OCI-LY1 (cell line): ENCODE results near the gene BRI3BP.

Source experiments
- H2AFZ ChIP-seq: fragments of 200-600 bp; sonication (generic), shearing (Covaris generic); 2 replicates; pipeline ENCODE4 v1.6.0; 2014; ENCODE audit warnings: antibody characterized with exemption, mild to moderate bottlenecking, low read length
- H3F3A ChIP-seq: fragments of 200-600 bp; sonication (generic), shearing (Covaris generic); 2 replicates; pipeline ENCODE4 v1.6.0; 2014; ENCODE audit warnings: mild to moderate bottlenecking, antibody characterized with exemption, low read length, moderate library complexity; ENCODE audit not compliant: insufficient read depth
- H3K27ac ChIP-seq: fragments of 200-600 bp; sonication (generic); 2 replicates; pipeline ENCODE4 v1.5.1; 2014; ENCODE audit warnings: low read length, mixed run types, mild to moderate bottlenecking, low read depth; ENCODE audit not compliant: poor library complexity, severe bottlenecking
- H3K27me3 ChIP-seq: fragments of 200-600 bp; sonication (generic); 2 replicates; pipeline ENCODE4 v1.6.0; 2014; ENCODE audit warnings: antibody characterized with exemption, mild to moderate bottlenecking, low read length, moderate library complexity; ENCODE audit not compliant: insufficient read depth
- H3K36me3 ChIP-seq: fragments of 200-600 bp; sonication (generic); 2 replicates; pipeline ENCODE4 v1.6.1; 2014; ENCODE audit warnings: mild to moderate bottlenecking, antibody characterized with exemption, low read length, moderate library complexity, mixed read lengths; ENCODE audit not compliant: insufficient read depth
- H3K4me1 ChIP-seq: fragments of 200-600 bp; sonication (generic); 2 replicates; pipeline ENCODE4 v1.5.1; 2014; ENCODE audit warnings: mild to moderate bottlenecking, low read length, moderate library complexity; ENCODE audit not compliant: insufficient read depth, severe bottlenecking
- H3K4me2 ChIP-seq: fragments of 200-600 bp; sonication (generic), shearing (Covaris generic); 2 replicates; pipeline ENCODE4 v1.6.1; 2014; ENCODE audit warnings: low read length
- H3K4me3 ChIP-seq: fragments of 200-600 bp; sonication (generic); 2 replicates; pipeline ENCODE4 v1.5.1; 2014; ENCODE audit warnings: low read length, low read depth, mild to moderate bottlenecking, mixed read lengths; ENCODE audit not compliant: poor library complexity, severe bottlenecking
- H3K79me2 ChIP-seq: fragments of 200-600 bp; shearing (Covaris generic); 2 replicates; pipeline ENCODE4 v1.6.1; 2016; ENCODE audit warnings: mixed run types, low read length, mixed read lengths; ENCODE audit not compliant: insufficient read depth
- H3K9ac ChIP-seq: fragments of 200-600 bp; sonication (generic), shearing (Covaris generic); 2 replicates; pipeline ENCODE4 v1.6.1; 2014; ENCODE audit warnings: mild to moderate bottlenecking, low read length, mixed read lengths
- H3K9me2 ChIP-seq: fragments of 200-600 bp; sonication (generic), shearing (Covaris generic); 2 replicates; pipeline ENCODE4 v1.6.1; 2014; ENCODE audit warnings: low read depth, mild to moderate bottlenecking, low read length, mixed read lengths
- H3K9me3 ChIP-seq: fragments of 200-600 bp; shearing (Covaris generic); 2 replicates; pipeline ENCODE4 v1.6.1; 2014; ENCODE audit warnings: low read length, mixed read lengths
- H4K20me1 ChIP-seq: fragments of 200-600 bp; sonication (generic), shearing (Covaris generic); 2 replicates; pipeline ENCODE4 v1.6.0; 2016; ENCODE audit warnings: mild to moderate bottlenecking, low read length; ENCODE audit not compliant: insufficient read depth
- EZH2 ChIP-seq: fragments of 200-600 bp; sonication (generic), shearing (Covaris generic); IDR thresholded peaks from 2 replicates; pipeline ENCODE4 v1.8.0; 2017; ENCODE audit warnings: borderline replicate concordance, mixed run types, mild to moderate bottlenecking, antibody characterized with exemption, low read length, moderate library complexity, mixed read lengths
- TF ChIP-seq, protein P1 (sequence below): fragments of 200-600 bp; sonication (generic), shearing (Covaris generic); IDR thresholded peaks from 2 replicates; pipeline ENCODE4 v1.5.1; 2017; ENCODE audit warnings: mild to moderate bottlenecking, antibody characterized with exemption, low read length, moderate library complexity, mixed read lengths

The BRI3BP gene

DNA sequence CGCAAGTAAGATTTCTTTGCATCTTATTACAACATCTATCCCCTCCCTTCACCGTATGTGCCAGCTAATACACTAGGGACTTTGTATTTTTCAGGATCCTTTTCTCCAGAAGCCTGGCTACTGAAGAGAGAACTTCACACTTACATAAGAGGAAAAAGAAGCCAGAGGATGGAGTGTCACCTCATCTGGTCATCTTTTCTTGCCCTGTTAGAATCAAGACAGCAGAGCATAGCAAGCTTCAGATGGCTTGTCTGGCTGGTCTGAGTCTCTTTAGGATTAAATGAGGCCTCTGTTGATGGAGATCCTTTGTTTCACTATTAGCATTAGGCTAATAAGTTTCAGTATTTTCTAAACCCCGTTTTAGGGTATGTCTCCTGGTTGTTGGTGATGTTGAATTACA is 57.4 kb downstream of the BRI3BP start:
- Histone ChIP-seq H3K4me3 (no peak overlapping the region), H2AFZ (no peak overlapping the region), H3K9ac (no peak overlapping the region), H3K27ac (no peak overlapping the region), H3K27me3 (no peaks in the 10 kb centered on the region), H3K4me1 (no peaks in the 10 kb centered on the region), H3K36me3 (no peaks in the 10 kb centered on the region), H3K9me3 (no peaks in the 10 kb centered on the region), H4K20me1 (no peaks in the 10 kb centered on the region), H3K79me2 (no peaks in the 10 kb centered on the region), H3F3A (0 out of 2 replicates have a peak, but pooled peaks cover 6% of the 10 kb centered on the region), H3K9me2 (no peaks in the 10 kb centered on the region), H3K4me2 (no peak overlapping the region)
- TF ChIP-seq, protein P1, sequence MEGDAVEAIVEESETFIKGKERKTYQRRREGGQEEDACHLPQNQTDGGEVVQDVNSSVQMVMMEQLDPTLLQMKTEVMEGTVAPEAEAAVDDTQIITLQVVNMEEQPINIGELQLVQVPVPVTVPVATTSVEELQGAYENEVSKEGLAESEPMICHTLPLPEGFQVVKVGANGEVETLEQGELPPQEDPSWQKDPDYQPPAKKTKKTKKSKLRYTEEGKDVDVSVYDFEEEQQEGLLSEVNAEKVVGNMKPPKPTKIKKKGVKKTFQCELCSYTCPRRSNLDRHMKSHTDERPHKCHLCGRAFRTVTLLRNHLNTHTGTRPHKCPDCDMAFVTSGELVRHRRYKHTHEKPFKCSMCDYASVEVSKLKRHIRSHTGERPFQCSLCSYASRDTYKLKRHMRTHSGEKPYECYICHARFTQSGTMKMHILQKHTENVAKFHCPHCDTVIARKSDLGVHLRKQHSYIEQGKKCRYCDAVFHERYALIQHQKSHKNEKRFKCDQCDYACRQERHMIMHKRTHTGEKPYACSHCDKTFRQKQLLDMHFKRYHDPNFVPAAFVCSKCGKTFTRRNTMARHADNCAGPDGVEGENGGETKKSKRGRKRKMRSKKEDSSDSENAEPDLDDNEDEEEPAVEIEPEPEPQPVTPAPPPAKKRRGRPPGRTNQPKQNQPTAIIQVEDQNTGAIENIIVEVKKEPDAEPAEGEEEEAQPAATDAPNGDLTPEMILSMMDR, result no peak
- TF ChIP-seq EZH2, result no peak

DNA sequence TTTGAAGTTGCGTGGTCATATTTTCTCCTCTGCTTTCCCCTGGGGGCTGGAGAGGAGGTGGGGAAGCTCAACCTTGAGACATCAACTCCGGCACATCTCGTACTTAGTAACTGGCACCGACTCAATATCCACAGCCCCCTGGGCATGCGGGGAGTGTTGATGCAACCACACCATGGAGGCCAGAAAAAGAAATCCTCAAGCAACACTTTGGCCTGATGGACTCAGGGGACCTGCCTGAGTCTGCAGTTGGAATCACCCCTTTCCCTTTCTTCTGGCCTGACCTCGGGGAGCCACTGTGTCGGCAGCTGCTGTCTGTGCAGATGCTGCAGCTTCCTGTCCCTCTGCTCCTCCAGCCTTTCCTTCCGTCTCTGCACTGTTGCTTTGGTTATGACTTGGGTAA is 60.4 kb downstream of the BRI3BP start:
- TF ChIP-seq EZH2, result no peak
- TF ChIP-seq, protein P1, result no peak
- Histone ChIP-seq H3K27me3 (no peaks in the 10 kb centered on the region), H3K79me2 (no peaks in the 10 kb centered on the region), H3F3A (0 out of 2 replicates have a peak, but pooled peaks cover 6% of the 10 kb centered on the region), H3K9me3 (no peaks in the 10 kb centered on the region), H2AFZ (no peak overlapping the region), H3K27ac (no peak overlapping the region), H3K4me3 (no peak overlapping the region), H4K20me1 (no peaks in the 10 kb centered on the region), H3K36me3 (no peaks in the 10 kb centered on the region), H3K4me2 (no peak overlapping the region), H3K9me2 (no peaks in the 10 kb centered on the region), H3K4me1 (no peaks in the 10 kb centered on the region), H3K9ac (no peak overlapping the region)

DNA sequence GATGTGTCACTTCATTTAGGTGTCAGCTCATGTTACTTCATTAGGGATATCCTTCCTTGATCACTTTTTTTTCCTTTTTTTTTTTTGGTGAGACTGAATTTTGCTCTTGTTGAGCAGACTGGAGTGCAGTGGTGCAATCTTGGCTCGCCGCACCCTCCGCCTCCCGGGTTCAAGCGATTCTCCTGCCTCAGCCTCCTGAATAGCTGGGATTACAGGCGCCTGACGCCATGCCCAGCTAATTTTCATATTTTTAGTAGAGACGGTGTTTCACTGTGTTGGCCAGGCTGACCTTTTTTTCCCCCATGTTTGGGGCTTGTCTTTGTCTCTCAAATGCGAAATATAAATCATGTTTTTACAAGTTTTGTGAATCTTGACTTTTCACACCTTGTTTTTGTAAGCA is 62.1 kb downstream of the BRI3BP start:
- no peaks in the 10 kb centered on the region for H3K36me3 ChIP-seq
- H3K4me3 ChIP-seq, result no peak overlapping the region
- no peaks in the 10 kb centered on the region for H3K79me2 ChIP-seq
- H3K9ac ChIP-seq, result no peak overlapping the region
- H3K9me2 ChIP-seq, result no peaks in the 10 kb centered on the region
- H3F3A ChIP-seq, result 0 out of 2 replicates have a peak, but pooled peaks cover 6% of the 10 kb centered on the region
- H3K9me3 ChIP-seq, result no peaks in the 10 kb centered on the region
- H3K4me2 ChIP-seq, result no peak overlapping the region
- H3K27me3 ChIP-seq, result no peaks in the 10 kb centered on the region
- no peak overlapping the region for H3K27ac ChIP-seq
- TF ChIP-seq EZH2, result no peak
- TF ChIP-seq, protein P1, result no peak
- no peak overlapping the region for H2AFZ ChIP-seq
- no peaks in the 10 kb centered on the region for H4K20me1 ChIP-seq
- H3K4me1 ChIP-seq, result no peaks in the 10 kb centered on the region
